ENCODE data around the gene DZIP1. TPM values are rescaled to one million over a fixed set of nuclear protein-coding genes. Genes with fewer than 3 reads are reported as not detected.

The DZIP1 gene
- total RNA-seq, 1 experiment from 2014 or later, result 33.6 TPM

DNA sequence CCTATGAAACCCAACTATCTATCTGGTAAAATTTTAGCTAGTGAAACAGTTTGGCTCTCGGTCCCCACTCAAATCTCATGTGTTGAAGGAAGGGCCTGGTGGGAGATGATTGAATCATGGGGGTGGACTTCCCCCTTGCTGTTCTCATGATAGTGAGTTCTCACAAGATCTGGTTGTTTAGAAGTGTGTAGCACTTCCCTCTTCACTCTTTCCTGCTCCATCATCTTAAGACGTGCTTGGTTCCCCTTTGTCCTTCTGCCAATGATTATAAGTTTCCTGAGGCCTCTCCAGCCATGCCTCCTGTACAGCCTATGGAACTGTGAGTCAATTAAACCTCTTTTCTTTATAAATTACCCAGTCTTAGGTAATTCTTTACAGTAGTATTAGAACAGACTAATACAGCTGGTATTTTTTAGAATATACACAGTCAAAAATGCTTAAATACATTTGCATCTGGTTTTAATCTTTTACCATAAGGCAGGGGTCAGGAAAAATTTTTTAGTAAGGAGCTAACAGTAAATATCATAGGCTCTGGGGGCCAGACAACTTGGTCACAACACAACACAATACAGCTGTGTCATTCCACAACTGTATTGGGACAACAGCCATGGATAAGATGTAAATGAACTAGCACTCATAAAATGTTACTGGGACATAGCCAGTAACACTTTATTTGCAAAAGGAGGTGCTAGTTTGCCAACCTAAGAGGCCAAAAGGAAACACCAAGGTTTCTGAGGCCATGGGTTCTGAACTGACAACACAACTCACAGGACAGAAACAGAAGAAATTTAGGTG, 24.3 kb downstream of the DZIP1 start:
- TF ChIP-seq, protein P1, sequence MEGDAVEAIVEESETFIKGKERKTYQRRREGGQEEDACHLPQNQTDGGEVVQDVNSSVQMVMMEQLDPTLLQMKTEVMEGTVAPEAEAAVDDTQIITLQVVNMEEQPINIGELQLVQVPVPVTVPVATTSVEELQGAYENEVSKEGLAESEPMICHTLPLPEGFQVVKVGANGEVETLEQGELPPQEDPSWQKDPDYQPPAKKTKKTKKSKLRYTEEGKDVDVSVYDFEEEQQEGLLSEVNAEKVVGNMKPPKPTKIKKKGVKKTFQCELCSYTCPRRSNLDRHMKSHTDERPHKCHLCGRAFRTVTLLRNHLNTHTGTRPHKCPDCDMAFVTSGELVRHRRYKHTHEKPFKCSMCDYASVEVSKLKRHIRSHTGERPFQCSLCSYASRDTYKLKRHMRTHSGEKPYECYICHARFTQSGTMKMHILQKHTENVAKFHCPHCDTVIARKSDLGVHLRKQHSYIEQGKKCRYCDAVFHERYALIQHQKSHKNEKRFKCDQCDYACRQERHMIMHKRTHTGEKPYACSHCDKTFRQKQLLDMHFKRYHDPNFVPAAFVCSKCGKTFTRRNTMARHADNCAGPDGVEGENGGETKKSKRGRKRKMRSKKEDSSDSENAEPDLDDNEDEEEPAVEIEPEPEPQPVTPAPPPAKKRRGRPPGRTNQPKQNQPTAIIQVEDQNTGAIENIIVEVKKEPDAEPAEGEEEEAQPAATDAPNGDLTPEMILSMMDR (conservative IDR thresholded peaks at IDR 0.05), result no peak

More for the DNA sequence above, 24.3 kb downstream of the DZIP1 start:
- no peaks in the 10 kb centered on the region for H3K23me2 ChIP-seq (ENCODE audit: insufficient read length, low read depth, low read length, poor library complexity, severe bottlenecking)
- H3K9me3 ChIP-seq (ENCODE audit: control insufficient read depth, low read depth, low read length), result no peaks in the 10 kb centered on the region
- no peaks in the 10 kb centered on the region for H3K27me3 ChIP-seq (ENCODE audit: insufficient read depth, low read length)
- H3K23ac ChIP-seq (ENCODE audit: insufficient read length, low read depth, low read length), result no peak overlapping the region
- H2BK12ac ChIP-seq (ENCODE audit: insufficient read length, low read depth, low read length), result no peak overlapping the region
- H3K27me3 Mint-ChIP-seq (ENCODE audit: low read depth), result no peaks in the 10 kb centered on the region
- no peak overlapping the region for H2BK15ac ChIP-seq (ENCODE audit: low read depth, low read length)
- no peak for DNase-seq
- H3K79me1 ChIP-seq (ENCODE audit: insufficient read depth, low read depth, low read length, poor library complexity, severe bottlenecking), result no peaks in the 10 kb centered on the region
- H2BK120ac ChIP-seq (ENCODE audit: low read depth, low read length, poor library complexity, severe bottlenecking), result no peak overlapping the region
- H2AFZ ChIP-seq (ENCODE audit: low read length), result no peak overlapping the region
- no peak overlapping the region for H3K4me3 Mint-ChIP-seq
- no peak overlapping the region for H4K91ac ChIP-seq (ENCODE audit: insufficient read length, low read depth, low read length)
- no peak overlapping the region for H2AK5ac ChIP-seq (ENCODE audit: insufficient read length, low read length)
- no peaks in the 10 kb centered on the region for H3K4me1 ChIP-seq (ENCODE audit: insufficient read depth, low read length)
- no peak overlapping the region for H3K9ac ChIP-seq (ENCODE audit: extremely low read depth, insufficient read length, low read length)
- H3K79me2 ChIP-seq (ENCODE audit: insufficient read depth, low read length), result no peaks in the 10 kb centered on the region
- WGBS (ENCODE audit: extremely low coverage, insufficient read length, low lambda C conversion rate), result no CpG with 5 or more reads among the region's 2 CpGs
- no peak overlapping the region for H2BK20ac ChIP-seq (ENCODE audit: low read depth, low read length, poor library complexity, severe bottlenecking)
- no peak overlapping the region for H3K14ac ChIP-seq (ENCODE audit: insufficient read depth, low read length)
- H3K4me2 ChIP-seq (ENCODE audit: insufficient read depth, insufficient read length, low read length), result no peak overlapping the region
- H4K20me1 ChIP-seq (ENCODE audit: control insufficient read depth, insufficient read depth, insufficient read length), result no peaks in the 10 kb centered on the region
- no peak overlapping the region for H3T11ph ChIP-seq (ENCODE audit: low read length)
- H3K27ac ChIP-seq (ENCODE audit: insufficient read length, low read depth, low read length), result no peak overlapping the region
- H4K8ac ChIP-seq (replicated peaks; ENCODE audit: insufficient read length, low read depth, low read length), result no peak overlapping the region
- H3K18ac ChIP-seq (ENCODE audit: insufficient read length, low read depth, low read length), result no peak overlapping the region
- no peak overlapping the region for H2BK5ac ChIP-seq (ENCODE audit: insufficient read length, low read length)
- no peak overlapping the region for H3K56ac ChIP-seq (ENCODE audit: insufficient read length, low read depth, low read length)
- no peak overlapping the region; a peak in 1 of 7 replicates for H3K27ac Mint-ChIP-seq
- H3K9me3 Mint-ChIP-seq, result no peaks in the 10 kb centered on the region
- no peak overlapping the region for H4K5ac ChIP-seq (ENCODE audit: insufficient read length, low read depth, low read length)
- H3K4me1 Mint-ChIP-seq, result peaks cover 6% of the 10 kb centered on the region in 2 experiments
- no peak overlapping the region for H3K4ac ChIP-seq (ENCODE audit: low read depth, low read length)
- H3K36me3 Mint-ChIP-seq (ENCODE audit: insufficient read depth in 1 of 3, low read depth in 3 of 3), result peaks cover 43 to 79% (median 73%) of the 10 kb centered on the region in 3 experiments
